Measurements from ENCODE around the gene MACROD2. TPM values are rescaled to one million over a fixed set of nuclear protein-coding genes. Genes with fewer than 3 reads are reported as not detected.

Gene MACROD2
- total and polyA plus RNA-seq, 2 experiments from 2014 or later = 2.8 to 4.3 TPM

DNA sequence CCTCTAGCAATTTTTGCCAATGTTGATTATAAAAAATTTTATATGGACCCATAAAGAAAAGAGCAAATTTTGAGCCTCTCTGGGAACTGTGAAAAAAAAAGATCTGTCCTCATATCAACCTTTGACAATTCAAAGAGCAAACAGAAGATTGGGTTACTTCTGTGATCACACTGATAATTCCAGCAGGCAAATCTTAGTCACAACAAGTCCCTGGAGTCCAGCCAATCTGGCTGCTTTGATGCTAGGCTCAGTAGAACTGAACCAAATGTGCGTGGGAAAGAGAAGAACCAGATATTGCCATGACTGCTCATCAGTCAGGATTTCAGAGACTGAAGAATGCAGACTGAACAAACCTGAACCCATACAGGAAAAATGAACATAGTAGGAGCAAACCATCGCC lies 780.5 kb downstream of the MACROD2 start:
- ATAC-seq = no peak
- H3K4me3 Mint-ChIP-seq = no peak overlapping the region
- Histone ChIP-seq H3F3A (replicated peaks; ENCODE audit: low read depth) (no peaks in the 10 kb centered on the region), H3K27me3 (ENCODE audit: insufficient read depth) (no peaks in the 10 kb centered on the region), H3K4me1 (ENCODE audit: insufficient read depth) (no peaks in the 10 kb centered on the region), H3K4me2 (no peak overlapping the region), H2AFZ (no peak overlapping the region), H3K36me3 (ENCODE audit: insufficient read depth) (no peaks in the 10 kb centered on the region), H3K4me3 (no peak overlapping the region), H4K20me1 (replicated peaks; ENCODE audit: insufficient read depth) (no peaks in the 10 kb centered on the region), H3K9me2 (ENCODE audit: insufficient read depth) (0 out of 2 replicates have a peak, but pooled peaks cover 5% of the 10 kb centered on the region), H3K79me2 (replicated peaks; ENCODE audit: insufficient read depth) (no peaks in the 10 kb centered on the region), H3K27ac (ENCODE audit: low read depth) (no peak overlapping the region)
- no peaks in the 10 kb centered on the region for H3K4me1 Mint-ChIP-seq
- no peaks in the 10 kb centered on the region for H3K27me3 Mint-ChIP-seq (ENCODE audit: insufficient read depth, low read depth, poor library complexity)
- peaks cover 2% of the 10 kb centered on the region; the same call in 1 of the 3 replicates for H3K9me3 Mint-ChIP-seq
- TF ChIP-seq, protein P1, sequence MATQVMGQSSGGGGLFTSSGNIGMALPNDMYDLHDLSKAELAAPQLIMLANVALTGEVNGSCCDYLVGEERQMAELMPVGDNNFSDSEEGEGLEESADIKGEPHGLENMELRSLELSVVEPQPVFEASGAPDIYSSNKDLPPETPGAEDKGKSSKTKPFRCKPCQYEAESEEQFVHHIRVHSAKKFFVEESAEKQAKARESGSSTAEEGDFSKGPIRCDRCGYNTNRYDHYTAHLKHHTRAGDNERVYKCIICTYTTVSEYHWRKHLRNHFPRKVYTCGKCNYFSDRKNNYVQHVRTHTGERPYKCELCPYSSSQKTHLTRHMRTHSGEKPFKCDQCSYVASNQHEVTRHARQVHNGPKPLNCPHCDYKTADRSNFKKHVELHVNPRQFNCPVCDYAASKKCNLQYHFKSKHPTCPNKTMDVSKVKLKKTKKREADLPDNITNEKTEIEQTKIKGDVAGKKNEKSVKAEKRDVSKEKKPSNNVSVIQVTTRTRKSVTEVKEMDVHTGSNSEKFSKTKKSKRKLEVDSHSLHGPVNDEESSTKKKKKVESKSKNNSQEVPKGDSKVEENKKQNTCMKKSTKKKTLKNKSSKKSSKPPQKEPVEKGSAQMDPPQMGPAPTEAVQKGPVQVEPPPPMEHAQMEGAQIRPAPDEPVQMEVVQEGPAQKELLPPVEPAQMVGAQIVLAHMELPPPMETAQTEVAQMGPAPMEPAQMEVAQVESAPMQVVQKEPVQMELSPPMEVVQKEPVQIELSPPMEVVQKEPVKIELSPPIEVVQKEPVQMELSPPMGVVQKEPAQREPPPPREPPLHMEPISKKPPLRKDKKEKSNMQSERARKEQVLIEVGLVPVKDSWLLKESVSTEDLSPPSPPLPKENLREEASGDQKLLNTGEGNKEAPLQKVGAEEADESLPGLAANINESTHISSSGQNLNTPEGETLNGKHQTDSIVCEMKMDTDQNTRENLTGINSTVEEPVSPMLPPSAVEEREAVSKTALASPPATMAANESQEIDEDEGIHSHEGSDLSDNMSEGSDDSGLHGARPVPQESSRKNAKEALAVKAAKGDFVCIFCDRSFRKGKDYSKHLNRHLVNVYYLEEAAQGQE (IDR thresholded peaks at IDR 0.05; ENCODE audit: unreplicated experiment) = no peak
- no peak for TF ChIP-seq POLR2AphosphoS5 (IDR thresholded peaks at IDR 0.05; ENCODE audit: low read depth)
- TF ChIP-seq ZNF114 (CRISPR knock-in tag; IDR thresholded peaks at IDR 0.05) = no peak
- no peak for TF ChIP-seq STAT1 (IDR thresholded peaks at IDR 0.05; ENCODE audit: unreplicated experiment)
- TF ChIP-seq ZNF331 (CRISPR knock-in tag; IDR thresholded peaks at IDR 0.05; ENCODE audit: low read depth) = no peak
- TF ChIP-seq CREB1 (CRISPR knock-in tag; IDR thresholded peaks at IDR 0.05; ENCODE audit: low read depth) = no peak
- no peak for TF ChIP-seq JUNB (IDR thresholded peaks at IDR 0.05; ENCODE audit: unreplicated experiment)
- no peak for DNase-seq (ENCODE audit: low spot score)
- no peaks in the 10 kb centered on the region for H3K36me3 Mint-ChIP-seq (ENCODE audit: low read depth)
- H3K27ac Mint-ChIP-seq = no peak overlapping the region

DNA sequence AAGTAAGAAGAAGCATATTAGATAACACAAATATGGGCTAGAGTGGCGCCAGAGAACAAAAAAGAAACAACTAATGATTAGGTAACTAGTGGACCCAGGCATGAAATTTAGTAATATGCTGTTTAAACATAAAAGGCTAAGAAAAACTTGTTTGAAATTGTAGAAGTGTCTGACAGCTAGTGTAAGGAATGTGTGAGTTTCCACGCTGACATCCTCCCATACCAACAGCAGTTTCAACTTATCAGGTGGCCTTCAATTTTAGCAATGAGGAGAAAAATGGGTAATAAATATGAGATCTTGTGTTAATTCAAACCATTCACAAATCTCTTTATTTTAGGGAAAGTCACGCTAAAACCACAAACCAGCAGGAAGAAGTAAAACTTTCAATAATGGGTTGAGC lies 782.3 kb downstream of the MACROD2 start:
- Histone ChIP-seq H3K4me3 (no peak overlapping the region), H4K20me1 (replicated peaks; ENCODE audit: insufficient read depth) (no peaks in the 10 kb centered on the region), H2AFZ (no peak overlapping the region), H3K79me2 (replicated peaks; ENCODE audit: insufficient read depth) (no peaks in the 10 kb centered on the region), H3K27ac (ENCODE audit: low read depth) (no peak overlapping the region), H3K4me2 (no peak overlapping the region), H3K27me3 (ENCODE audit: insufficient read depth) (no peaks in the 10 kb centered on the region), H3F3A (replicated peaks; ENCODE audit: low read depth) (no peaks in the 10 kb centered on the region), H3K36me3 (ENCODE audit: insufficient read depth) (no peaks in the 10 kb centered on the region), H3K9me2 (ENCODE audit: insufficient read depth) (0 out of 2 replicates have a peak, but pooled peaks cover 5% of the 10 kb centered on the region), H3K4me1 (ENCODE audit: insufficient read depth) (0 out of 2 replicates have a peak, but pooled peaks cover 2% of the 10 kb centered on the region)
- ATAC-seq (no peak), DNase-seq (ENCODE audit: low spot score) (no peak)
- no peaks in the 10 kb centered on the region for H3K36me3 Mint-ChIP-seq (ENCODE audit: low read depth)
- H3K27me3 Mint-ChIP-seq (ENCODE audit: insufficient read depth, low read depth, poor library complexity) = no peaks in the 10 kb centered on the region
- no peaks in the 10 kb centered on the region for H3K9me3 Mint-ChIP-seq
- H3K4me1 Mint-ChIP-seq = peaks cover 3% of the 10 kb centered on the region
- H3K4me3 Mint-ChIP-seq = no peak overlapping the region
- H3K27ac Mint-ChIP-seq = no peak overlapping the region
- TF ChIP-seq STAT1 (IDR thresholded peaks at IDR 0.05; ENCODE audit: unreplicated experiment) (no peak), ZNF331 (CRISPR knock-in tag; IDR thresholded peaks at IDR 0.05; ENCODE audit: low read depth) (no peak)

DNA sequence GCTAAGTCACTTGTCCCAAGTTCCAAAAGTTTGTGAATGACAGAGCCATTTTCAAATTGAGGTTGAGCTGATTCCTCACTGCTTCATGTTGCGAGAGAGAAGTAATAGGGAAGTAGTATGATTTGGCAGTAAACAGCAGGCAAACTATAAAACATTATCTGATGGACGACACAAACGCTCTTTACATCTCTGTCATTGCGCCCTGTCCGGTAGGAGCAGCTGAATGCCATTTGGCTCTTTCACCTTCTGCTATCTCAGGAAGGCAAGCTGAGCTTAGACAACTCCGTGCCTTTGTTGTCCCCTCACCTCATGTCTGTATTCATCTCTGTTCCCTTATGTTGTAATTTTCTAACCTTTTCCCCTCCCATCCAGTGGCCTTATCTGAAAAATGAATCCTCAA lies 782.8 kb downstream of the MACROD2 start:
- Histone ChIP-seq H3K27me3 (ENCODE audit: insufficient read depth) (no peaks in the 10 kb centered on the region), H3K9me2 (ENCODE audit: insufficient read depth) (0 out of 2 replicates have a peak, but pooled peaks cover 5% of the 10 kb centered on the region), H3K4me1 (ENCODE audit: insufficient read depth) (0 out of 2 replicates have a peak, but pooled peaks cover 4% of the 10 kb centered on the region), H2AFZ (no peak overlapping the region), H3K4me2 (no peak overlapping the region), H3F3A (replicated peaks; ENCODE audit: low read depth) (no peaks in the 10 kb centered on the region), H3K27ac (ENCODE audit: low read depth) (no peak overlapping the region), H3K4me3 (no peak overlapping the region), H3K36me3 (ENCODE audit: insufficient read depth) (no peaks in the 10 kb centered on the region), H3K79me2 (replicated peaks; ENCODE audit: insufficient read depth) (no peaks in the 10 kb centered on the region), H4K20me1 (replicated peaks; ENCODE audit: insufficient read depth) (no peaks in the 10 kb centered on the region)
- H3K4me3 Mint-ChIP-seq = no peak overlapping the region
- H3K9me3 Mint-ChIP-seq = no peaks in the 10 kb centered on the region
- H3K27me3 Mint-ChIP-seq (ENCODE audit: insufficient read depth, low read depth, poor library complexity) = no peaks in the 10 kb centered on the region
- H3K27ac Mint-ChIP-seq = no peak overlapping the region
- no peaks in the 10 kb centered on the region for H3K36me3 Mint-ChIP-seq (ENCODE audit: low read depth)
- H3K4me1 Mint-ChIP-seq = peaks cover 6% of the 10 kb centered on the region
- DNase-seq (ENCODE audit: low spot score) = no peak
- no peak for ATAC-seq
- TF ChIP-seq, protein P2, sequence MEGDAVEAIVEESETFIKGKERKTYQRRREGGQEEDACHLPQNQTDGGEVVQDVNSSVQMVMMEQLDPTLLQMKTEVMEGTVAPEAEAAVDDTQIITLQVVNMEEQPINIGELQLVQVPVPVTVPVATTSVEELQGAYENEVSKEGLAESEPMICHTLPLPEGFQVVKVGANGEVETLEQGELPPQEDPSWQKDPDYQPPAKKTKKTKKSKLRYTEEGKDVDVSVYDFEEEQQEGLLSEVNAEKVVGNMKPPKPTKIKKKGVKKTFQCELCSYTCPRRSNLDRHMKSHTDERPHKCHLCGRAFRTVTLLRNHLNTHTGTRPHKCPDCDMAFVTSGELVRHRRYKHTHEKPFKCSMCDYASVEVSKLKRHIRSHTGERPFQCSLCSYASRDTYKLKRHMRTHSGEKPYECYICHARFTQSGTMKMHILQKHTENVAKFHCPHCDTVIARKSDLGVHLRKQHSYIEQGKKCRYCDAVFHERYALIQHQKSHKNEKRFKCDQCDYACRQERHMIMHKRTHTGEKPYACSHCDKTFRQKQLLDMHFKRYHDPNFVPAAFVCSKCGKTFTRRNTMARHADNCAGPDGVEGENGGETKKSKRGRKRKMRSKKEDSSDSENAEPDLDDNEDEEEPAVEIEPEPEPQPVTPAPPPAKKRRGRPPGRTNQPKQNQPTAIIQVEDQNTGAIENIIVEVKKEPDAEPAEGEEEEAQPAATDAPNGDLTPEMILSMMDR (conservative IDR thresholded peaks at IDR 0.05; ENCODE audit: low read depth in 2 of 2) = no peak
- TF ChIP-seq NANOG (IDR thresholded peaks at IDR 0.05; ENCODE audit: borderline replicate concordance) (no peak), ZNF331 (CRISPR knock-in tag; IDR thresholded peaks at IDR 0.05; ENCODE audit: low read depth) (no peak), EZH2phosphoT487 (IDR thresholded peaks at IDR 0.05; ENCODE audit: unreplicated experiment) (no peak), POLR2AphosphoS5 (IDR thresholded peaks at IDR 0.05; ENCODE audit: low read depth) (no peak), JUNB (IDR thresholded peaks at IDR 0.05; ENCODE audit: unreplicated experiment) (no peak), ZNF114 (CRISPR knock-in tag; IDR thresholded peaks at IDR 0.05) (no peak), STAT1 (IDR thresholded peaks at IDR 0.05; ENCODE audit: unreplicated experiment) (no peak), CREB1 (CRISPR knock-in tag; IDR thresholded peaks at IDR 0.05; ENCODE audit: low read depth) (no peak)
- TF ChIP-seq, protein P1 (IDR thresholded peaks at IDR 0.05; ENCODE audit: unreplicated experiment) = no peak

Data from GM23338 (cell line).